ENCODE results near the gene CMTM7. TPM values are rescaled to one million over a fixed set of nuclear protein-coding genes. Genes with fewer than 3 reads are reported as not detected.
A peak's percentile ranks its signal among the peaks of the same experiment; 100 is the strongest.

CMTM7 gene
- total and polyA plus RNA-seq, 9 of the 15 experiments (the other 6 are each of a cell fraction or from before 2014, with no cell fraction given), result 0.03 to 1.6 (median 0.42) TPM; not detected in 4

GRCh38 chr3:32421991-32422859, 30.6 kb downstream of the CMTM7 start:
- Histone ChIP-seq H3K36me3 (ENCODE audit: control insufficient read depth, insufficient read depth, low read length) (no peaks in the 10 kb centered on the region), H3K79me2 (ENCODE audit: control insufficient read depth, insufficient read depth, low read length) (no peaks in the 10 kb centered on the region), H2AFZ (ENCODE audit: low read depth, low read length) (no peak overlapping the region), H4K20me1 (replicated peaks; ENCODE audit: control insufficient read depth, insufficient read depth, low read length) (no peaks in the 10 kb centered on the region), H3K27ac (ENCODE audit: extremely low read depth, low read depth, low read length) (no peak overlapping the region), H3K4me2 (ENCODE audit: insufficient read depth, low read length) (no peak overlapping the region), H3K9me3 (replicated peaks; ENCODE audit: control insufficient read depth, insufficient read depth, low read depth, low read length) (no peaks in the 10 kb centered on the region), H3K9me1 (ENCODE audit: control insufficient read depth, insufficient read depth, low read length) (no peaks in the 10 kb centered on the region), H3K27me3 (ENCODE audit: control insufficient read depth in 2 of 2, insufficient read depth in 2 of 2, low read length in 2 of 2) (peaks cover 18 to 51% of the 10 kb centered on the region in 2 experiments; a peak in 4 of 5 replicates), H3K4me3 (no peak overlapping the region), H3K4me1 (replicated peaks in 1 of 2; ENCODE audit: control insufficient read depth in 2 of 2, insufficient read depth in 2 of 2, low read length in 2 of 2) (no peaks in the 10 kb centered on the region), H3K9ac (ENCODE audit: insufficient read depth in 1 of 2, low read depth in 2 of 2, low read length in 2 of 2) (no peak overlapping the region)
- BruUV-seq (replicated peaks), result no TSS peak
- 1% methylated on average over 10 of the region's 10 CpGs for WGBS (ENCODE audit: insufficient coverage, low coverage, missing lambda C conversion rate)
- intact Hi-C loops (cut with micrococcal nuclease), result no loop called here
- no peak for FAIRE-seq
- TF ChIP-seq ZFX (CRISPR knock-in tag; IDR thresholded peaks at IDR 0.05) (no peak), CHAMP1 (IDR thresholded peaks at IDR 0.05) (no peak), ZNF609 (CRISPR knock-in tag; IDR thresholded peaks at IDR 0.05; ENCODE audit: borderline replicate concordance) (no peak), PURB (CRISPR knock-in tag; IDR thresholded peaks at IDR 0.05; ENCODE audit: low read depth) (no peak), MITF (IDR thresholded peaks at IDR 0.05) (no peak), SUPT5H (IDR thresholded peaks at IDR 0.05) (no peak), MAX (CRISPR knock-in tag; IDR thresholded peaks at IDR 0.05) (no peak), LEF1 (IDR thresholded peaks at IDR 0.05) (no peak), ZHX1 (conservative IDR thresholded peaks at IDR 0.05; ENCODE audit: low read length) (no peak)
- peak in 1 of 4 experiments; percentile 8 for DNase-seq (ENCODE audit: extremely low read depth in 1 of 4, low spot score in 3 of 4)
- ChIA-PET POLR2A (interaction anchor here (1.0 kb wide), 2 partner anchors 16 to 24 kb away, joined by 3 read pairs; no protein-coding TSS in a partner anchor), CTCF (ENCODE audit: low intra/inter-chr PET ratio) (no interaction called here)
- no peak for ATAC-seq
- in situ Hi-C loops (cut with MboI), result no loop called here

All from K562 (cell line).